Fibroblast of the conjunctiva (primary cell): ENCODE results near the gene FUCA1.
A peak's percentile ranks its signal among the peaks of the same experiment; 100 is the strongest.
"Not testable (repeated sequence)": the region's sequence is repeated elsewhere in the genome, so short reads cannot be mapped to it uniquely, and the experiment has no call there.

Source experiments
- DNase-seq: peaks from one replicate; pipeline ENCODE4 v3.0.0-alpha.2; 2010; ENCODE audit warnings: low read depth

Gene FUCA1

GRCh38 chr1:23867895-23868556 is at the start of gene FUCA1:
Gene FUCA1, minus strand, starts transcription at chr1:23868290. Its CDS starts 4 bp downstream, at chr1:23868286.
- peak; percentile 72 for DNase-seq

- DNase-seq, result peak; percentile 43
Observed at GRCh38 chr1:23916209-23917131, 48.4 kb upstream of the FUCA1 start.

- DNase-seq, result no peak
Observed at GRCh38 chr1:23915466-23915865, 47.4 kb upstream of the FUCA1 start.

GRCh38 chr1:23914921-23915320 is 46.8 kb upstream of the FUCA1 start:
- DNase-seq, result no peak

- no peak for DNase-seq
Observed at GRCh38 chr1:23913212-23913880, 45.3 kb upstream of the FUCA1 start, which contains the start of gene CNR2. Gene CNR2, minus strand, starts transcription at chr1:23913362. Its CDS starts 37,745 bp downstream, at chr1:23875617.

GRCh38 chr1:23911921-23912320 is 43.8 kb upstream of the FUCA1 start:
- no peak for DNase-seq

- DNase-seq, result no peak
Observed at GRCh38 chr1:23910553-23911246, 42.6 kb upstream of the FUCA1 start.

- no peak for DNase-seq
Observed at GRCh38 chr1:23910144-23910543, 42.1 kb upstream of the FUCA1 start.

GRCh38 chr1:23909412-23909811 is 41.3 kb upstream of the FUCA1 start:
- no peak for DNase-seq

GRCh38 chr1:23908453-23909341 is 40.6 kb upstream of the FUCA1 start:
- no peak for DNase-seq

- DNase-seq, result no peak
Observed at GRCh38 chr1:23906731-23907130, 38.6 kb upstream of the FUCA1 start.

GRCh38 chr1:23905461-23906025 is 37.5 kb upstream of the FUCA1 start:
- no peak for DNase-seq

- no peak for DNase-seq
Observed at GRCh38 chr1:23904748-23905357, 36.8 kb upstream of the FUCA1 start.

- DNase-seq, result no peak
Observed at GRCh38 chr1:23903754-23904153, 35.7 kb upstream of the FUCA1 start.

- no peak for DNase-seq
Observed at GRCh38 chr1:23902321-23903278, 34.5 kb upstream of the FUCA1 start.

GRCh38 chr1:23900017-23900416 is 31.9 kb upstream of the FUCA1 start:
- not testable (repeated sequence) for DNase-seq

GRCh38 chr1:23899070-23899469 is 31.0 kb upstream of the FUCA1 start:
- DNase-seq, result no peak

- no peak for DNase-seq
Observed at GRCh38 chr1:23897083-23897482, 29.0 kb upstream of the FUCA1 start.

GRCh38 chr1:23896491-23896890 is 28.4 kb upstream of the FUCA1 start:
- DNase-seq, result no peak
